Measurements from ENCODE around the gene INIP.
"Not testable (repeated sequence)": the region's sequence is repeated elsewhere in the genome, so short reads cannot be mapped to it uniquely, and the experiment has no call there.

The INIP gene

DNA sequence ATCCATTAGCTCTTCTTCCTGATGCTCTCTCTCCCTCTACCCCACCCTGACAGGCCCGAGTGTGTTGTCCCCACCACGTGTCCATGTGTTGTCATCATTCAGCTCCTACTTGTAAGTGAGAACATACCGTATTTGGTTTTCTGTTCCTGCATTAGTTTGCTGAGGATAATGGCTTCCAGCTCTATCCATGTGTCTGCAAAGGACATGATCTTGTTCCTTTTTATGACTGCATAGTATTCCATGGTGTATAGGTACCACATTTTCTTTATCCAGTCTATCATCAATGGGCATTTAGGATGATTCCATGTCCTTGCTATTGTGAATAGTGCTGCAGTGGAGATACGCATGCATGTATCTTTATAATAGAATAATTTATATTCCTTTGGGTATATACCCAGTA is 44.7 kb downstream of the INIP start:
- DNase-seq (ENCODE audit: low read depth in 2 of 2), result not testable (repeated sequence)

- no peak for DNase-seq (ENCODE audit: low read depth in 2 of 2)
Observed at GRCh38 chr9:112670991-112671625, 46.8 kb downstream of the INIP start.

GRCh38 chr9:112669326-112669725 is 48.6 kb downstream of the INIP start:
- no peak for DNase-seq (ENCODE audit: low read depth in 2 of 2)

DNA sequence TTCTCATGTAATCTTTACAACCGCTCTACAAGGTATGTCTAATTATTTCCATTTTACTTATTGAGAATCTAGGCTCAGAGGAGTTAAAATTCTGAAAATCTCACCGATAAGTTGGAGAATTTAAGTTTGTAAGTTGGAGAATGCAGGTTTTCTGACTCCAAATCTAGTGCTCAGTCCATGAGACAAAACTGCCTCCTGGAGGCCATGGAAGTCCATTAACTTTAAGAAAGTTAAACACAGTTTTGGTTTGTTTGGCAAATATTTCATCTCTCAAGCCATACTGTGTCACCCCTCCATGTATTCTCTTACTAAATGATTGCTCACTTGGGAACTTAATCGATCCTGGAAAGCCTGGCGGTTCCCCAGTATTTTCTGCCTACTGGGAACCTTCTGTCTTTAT is 52.6 kb downstream of the INIP start:
- DNase-seq (ENCODE audit: low read depth in 2 of 2), result no peak

GRCh38 chr9:112664531-112664930 is 53.4 kb downstream of the INIP start:
- DNase-seq (ENCODE audit: low read depth in 2 of 2), result no peak

DNA sequence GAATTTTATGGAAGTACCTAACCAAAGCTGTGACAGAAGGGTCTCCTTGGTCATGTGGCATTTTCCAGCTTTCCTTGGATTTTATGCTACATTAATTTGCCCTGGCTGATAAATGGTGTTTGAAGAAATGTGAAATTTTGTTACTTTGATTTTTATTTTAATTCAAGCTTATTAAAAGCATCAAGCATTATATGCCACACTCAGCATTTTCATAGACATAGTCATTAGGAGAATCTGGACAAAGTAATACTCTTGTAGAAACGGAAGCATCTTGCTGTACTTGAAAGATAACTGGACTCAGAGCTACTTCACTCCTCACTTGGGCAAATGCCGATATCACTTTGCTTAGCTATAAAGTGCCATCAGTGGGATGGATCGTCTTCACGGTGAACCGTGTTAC is 54.2 kb downstream of the INIP start:
- DNase-seq (ENCODE audit: low read depth in 2 of 2), result no peak

DNA sequence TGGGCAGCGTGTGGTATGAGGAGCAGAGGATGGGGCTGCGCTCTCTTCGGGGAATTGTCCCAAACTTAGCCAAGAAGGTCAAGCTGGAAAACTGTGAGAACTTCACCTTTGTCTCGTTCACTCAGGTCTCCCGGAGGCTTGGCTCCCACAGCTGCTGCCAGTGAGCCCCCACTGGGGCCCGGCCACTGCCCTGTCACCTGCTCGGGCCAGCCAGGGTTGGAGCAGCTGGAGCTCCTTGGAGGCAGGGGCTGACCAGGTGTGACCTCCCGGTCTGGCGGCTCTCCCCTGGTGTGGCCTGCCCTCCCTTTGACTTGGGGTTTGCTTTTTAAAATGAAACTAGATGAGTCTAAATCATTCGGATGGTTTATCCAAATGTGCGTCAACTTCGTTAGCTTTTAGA is 58.0 kb downstream of the INIP start:
- no peak for DNase-seq (ENCODE audit: low read depth in 2 of 2)

DNA sequence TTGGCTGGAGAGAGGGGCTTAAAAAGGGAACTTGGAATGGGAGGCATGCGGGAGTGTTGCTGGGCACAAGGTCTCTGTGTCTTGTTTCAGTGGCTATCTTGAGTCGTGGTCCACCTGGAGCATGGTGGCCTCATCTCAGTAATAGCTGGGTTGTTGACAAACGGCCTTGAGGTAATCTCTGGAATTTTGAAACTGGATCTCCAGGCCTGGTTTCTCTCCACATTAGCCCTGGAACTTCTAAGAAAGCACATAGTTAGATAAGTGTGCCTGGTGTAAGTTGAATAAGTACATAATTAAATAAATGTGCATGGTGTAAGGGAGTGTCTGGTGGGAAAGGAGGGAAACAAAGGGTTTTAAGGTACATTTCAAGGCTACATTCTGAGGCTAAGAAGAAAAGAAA is 62.2 kb downstream of the INIP start:
- DNase-seq (ENCODE audit: low read depth in 2 of 2), result no peak

DNA sequence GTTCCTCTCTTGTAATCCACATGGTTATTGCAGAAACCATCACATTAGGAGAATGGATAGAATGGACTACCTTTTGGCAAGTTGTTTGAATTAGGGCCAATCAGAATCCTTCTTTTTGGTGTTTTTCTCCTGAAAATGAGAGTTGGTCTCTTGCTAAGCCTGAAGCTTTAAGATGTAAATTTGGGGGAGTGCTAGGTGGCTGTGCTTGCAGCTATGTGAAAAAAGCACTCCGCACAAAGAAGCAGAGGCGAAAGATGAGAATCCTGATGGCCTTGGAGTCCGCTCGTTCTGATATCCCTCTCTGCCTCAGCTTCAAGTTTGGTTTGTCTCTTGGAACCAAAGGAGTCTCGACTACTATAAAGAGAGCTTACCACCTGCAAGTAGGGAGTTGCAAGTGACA is 63.6 kb downstream of the INIP start:
- DNase-seq (ENCODE audit: low read depth in 2 of 2), result no peak

DNA sequence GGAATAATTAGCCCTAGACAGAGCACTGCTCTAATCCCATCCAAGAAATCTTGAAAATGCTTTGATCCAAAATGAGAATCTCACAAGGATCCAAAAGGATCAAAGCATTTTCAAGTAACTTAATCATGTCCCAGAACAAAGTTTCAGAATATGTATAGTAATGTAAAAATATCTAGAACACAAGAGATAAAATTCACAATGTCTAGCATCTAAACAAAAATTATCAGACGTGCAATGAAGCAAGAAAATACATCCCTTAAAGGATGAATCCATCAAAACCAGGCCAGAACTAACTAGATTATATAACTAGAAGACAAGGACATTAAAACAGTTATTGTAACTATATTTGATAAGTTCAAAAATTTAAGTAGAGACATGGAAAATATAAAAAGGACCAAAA is 69.3 kb downstream of the INIP start:
- DNase-seq (ENCODE audit: low read depth in 2 of 2), result no peak

DNA sequence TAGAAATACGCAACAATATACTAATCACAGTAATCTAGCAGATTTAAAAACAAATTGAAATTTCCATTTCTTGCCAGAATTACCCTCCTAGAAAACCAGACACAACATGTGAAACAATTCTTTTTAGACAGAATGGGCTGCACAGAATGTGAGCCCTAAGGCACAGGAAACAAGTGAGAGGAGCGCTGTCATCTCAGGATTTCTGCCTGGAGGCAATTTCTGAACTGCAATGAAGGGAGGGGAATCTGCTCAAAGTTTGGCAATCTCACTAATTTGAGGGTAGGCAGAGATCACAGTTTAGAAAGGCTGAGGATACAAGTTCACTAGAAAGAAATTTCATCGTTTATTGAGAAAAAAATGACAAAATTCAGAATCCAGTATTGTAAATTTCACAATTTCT is 70.3 kb downstream of the INIP start:
- DNase-seq (ENCODE audit: low read depth in 2 of 2), result no peak

DNA sequence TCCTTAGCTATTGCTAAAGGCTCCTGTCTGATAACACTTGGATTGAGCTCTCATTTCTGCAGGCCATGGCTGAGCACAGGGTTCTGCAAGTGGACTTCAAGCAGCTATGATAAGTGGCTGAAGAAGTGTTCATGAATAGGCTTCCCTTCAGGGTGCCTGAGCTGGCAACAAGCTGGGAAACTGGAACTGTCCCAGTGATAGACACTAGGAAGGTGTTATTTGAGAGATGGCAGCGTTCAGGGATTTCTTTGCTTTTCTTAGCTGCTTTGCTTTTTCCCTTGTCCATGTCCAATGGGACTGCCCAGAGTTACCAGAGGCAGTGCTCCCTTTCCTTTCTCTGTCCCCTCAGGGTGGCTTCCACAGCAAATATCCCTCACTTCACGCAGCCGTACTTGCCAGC is 75.8 kb downstream of the INIP start:
- no peak for DNase-seq (ENCODE audit: low read depth in 2 of 2)

DNA sequence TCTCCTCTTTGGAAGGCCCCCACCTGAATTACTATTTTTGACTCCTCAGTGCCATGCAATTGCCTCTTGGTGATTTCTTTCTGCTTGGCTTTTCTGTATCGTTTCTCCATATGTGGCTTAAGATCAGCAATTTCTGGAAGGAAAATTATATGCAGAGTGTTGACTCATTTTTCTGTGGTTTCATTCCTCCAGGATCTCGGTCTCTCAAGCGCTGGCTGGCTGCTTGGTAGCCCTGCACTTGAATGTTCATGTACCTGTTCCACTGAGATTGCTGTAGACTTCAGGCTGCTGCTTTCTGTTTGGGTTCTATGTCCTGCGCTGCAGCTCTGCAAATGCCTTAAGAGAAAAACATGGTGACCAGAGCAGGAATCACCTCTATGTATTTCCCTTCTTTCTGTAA is 77.6 kb downstream of the INIP start:
- no peak for DNase-seq (ENCODE audit: low read depth in 2 of 2)

Measured in stimulated activated CD4-positive, alpha-beta T cell treated with anti-CD3 and anti-CD28 coated beads, Interleukin-15, amount 100 ng/mL, for 48 hours (primary cell).